HG03025 (cell line): ENCODE data around the gene HOXC6.

Experiments
- ATAC-seq: cut with Tn5 transposase; IDR thresholded peaks from one replicate; pipeline ENCODE4 v1.9.1; 2021; ENCODE audit warnings: mild to moderate bottlenecking, moderate library complexity; ENCODE audit not compliant: unreplicated experiment, low FRiP score

HOXC6 gene

GRCh38 chr12:54012631-54013409 is 15.4 kb upstream of the HOXC6 start:
- ATAC-seq: no peak

GRCh38 chr12:54014377-54015017 is 13.7 kb upstream of the HOXC6 start:
- ATAC-seq: no peak

DNA sequence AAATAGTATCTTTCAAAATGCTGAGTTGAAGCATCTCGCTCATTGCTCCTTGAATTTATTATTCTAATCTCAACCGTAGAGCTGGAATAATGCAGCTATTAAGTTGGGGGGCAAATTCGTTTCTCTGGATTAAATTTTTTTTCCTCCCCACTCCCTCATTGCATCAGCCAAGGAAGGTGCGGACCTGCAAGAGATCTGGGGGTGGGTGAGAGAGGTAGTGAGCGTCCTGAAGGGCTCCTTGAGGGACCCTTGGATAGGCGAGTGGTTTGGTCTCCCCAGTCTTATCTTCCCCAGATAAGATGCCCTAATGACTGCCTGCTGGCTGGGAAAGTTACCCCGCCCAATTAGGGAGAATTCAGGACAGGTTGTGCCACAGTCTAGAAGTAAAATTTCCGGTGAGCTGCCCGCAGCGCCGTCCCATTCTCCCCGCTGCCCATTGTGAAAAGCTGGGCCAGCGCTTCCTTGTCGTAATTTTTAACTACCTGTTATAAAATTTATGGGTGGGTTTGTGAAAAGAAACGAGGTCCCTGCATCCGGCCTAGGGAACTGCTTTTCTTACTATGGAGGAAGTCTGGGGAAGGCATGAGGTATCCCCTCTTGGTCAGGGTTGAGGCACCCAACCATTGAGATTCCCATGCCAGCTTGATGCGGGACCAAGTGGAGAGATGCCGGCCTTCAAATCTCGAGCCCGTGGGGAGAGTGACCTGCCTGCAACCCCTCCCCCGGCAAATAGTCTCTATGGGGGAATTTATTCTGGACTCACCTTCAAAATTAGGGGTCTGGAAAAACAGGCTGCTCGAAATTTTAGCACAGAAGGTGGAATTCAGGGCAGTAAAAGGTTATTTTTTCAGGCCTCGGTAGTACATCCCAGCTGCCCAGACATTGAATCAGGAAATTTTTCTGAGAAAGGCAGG is 13.0 kb upstream of the HOXC6 start:
- ATAC-seq: no peak

DNA sequence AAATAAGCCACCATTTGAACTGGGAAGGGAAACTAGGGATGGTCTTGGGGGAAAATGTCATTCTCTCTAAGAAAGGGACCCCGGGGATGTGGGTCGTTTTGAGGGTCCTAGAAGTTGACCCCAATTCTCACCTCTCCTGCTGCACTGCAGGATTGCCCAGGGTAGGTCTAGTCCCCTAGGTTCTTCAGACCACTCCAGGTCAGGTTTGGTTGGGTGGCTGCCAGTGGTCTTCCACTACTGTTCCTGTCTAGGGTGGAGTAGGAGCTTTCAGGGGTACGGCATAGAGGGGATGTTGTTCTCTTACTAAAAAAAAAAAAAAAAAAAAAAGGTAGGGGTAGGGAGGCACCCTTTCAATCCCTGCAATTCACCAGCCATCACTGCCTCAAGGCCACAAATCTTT is 12.2 kb upstream of the HOXC6 start:
- no peak for ATAC-seq

DNA sequence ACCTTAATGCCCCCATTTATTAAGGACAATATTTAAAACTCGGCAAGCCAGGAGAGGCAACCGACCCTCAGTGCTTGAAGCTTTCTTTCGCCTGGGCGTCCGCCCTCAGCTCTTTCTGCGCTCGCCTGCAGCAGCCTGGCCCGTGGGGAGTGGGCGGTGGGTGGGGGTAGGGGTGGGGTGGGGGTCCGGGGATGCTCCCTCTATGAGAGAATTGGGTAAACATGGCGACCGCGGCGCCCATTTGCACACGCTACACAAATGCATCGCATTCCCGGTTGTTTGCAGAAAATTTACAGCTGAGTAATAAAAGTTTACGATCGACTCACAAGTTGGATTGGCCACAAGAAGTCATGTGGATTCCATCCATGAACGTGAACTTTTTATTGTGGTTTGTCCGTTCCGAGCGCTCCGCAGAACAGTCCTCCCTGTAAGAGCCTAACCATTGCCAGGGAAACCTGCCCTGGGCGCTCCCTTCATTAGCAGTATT is 11.7 kb upstream of the HOXC6 start:
- ATAC-seq: no peak

DNA sequence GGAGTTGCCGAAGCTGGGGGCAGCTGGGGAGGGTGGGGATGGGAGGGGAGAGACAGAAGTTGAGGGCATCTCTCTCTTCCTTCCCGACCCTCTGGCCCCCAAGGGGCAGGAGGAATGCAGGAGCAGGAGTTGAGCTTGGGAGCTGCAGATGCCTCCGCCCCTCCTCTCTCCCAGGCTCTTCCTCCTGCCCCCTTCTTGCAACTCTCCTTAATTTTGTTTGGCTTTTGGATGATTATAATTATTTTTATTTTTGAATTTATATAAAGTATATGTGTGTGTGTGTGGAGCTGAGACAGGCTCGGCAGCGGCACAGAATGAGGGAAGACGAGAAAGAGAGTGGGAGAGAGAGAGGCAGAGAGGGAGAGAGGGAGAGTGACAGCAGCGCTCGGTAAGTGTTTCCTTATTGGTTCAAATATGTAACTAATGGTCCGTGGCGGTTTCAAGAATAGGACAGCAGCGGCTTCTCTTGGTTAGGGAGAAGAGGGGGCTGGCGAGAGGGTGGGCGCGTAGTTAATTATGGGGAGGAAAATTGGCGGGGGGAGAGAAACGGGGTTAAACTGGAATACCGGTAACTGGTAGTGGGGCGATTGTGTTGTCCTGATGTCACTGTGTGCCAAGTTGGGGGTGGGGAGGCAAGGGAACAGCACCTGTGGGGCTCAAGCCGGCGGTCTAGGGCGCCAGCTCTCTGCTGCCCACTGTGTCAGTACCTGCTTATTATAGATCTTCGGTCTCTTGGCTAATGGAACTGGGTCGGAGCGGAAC is 11.0 kb upstream of the HOXC6 start:
- ATAC-seq: no peak

DNA sequence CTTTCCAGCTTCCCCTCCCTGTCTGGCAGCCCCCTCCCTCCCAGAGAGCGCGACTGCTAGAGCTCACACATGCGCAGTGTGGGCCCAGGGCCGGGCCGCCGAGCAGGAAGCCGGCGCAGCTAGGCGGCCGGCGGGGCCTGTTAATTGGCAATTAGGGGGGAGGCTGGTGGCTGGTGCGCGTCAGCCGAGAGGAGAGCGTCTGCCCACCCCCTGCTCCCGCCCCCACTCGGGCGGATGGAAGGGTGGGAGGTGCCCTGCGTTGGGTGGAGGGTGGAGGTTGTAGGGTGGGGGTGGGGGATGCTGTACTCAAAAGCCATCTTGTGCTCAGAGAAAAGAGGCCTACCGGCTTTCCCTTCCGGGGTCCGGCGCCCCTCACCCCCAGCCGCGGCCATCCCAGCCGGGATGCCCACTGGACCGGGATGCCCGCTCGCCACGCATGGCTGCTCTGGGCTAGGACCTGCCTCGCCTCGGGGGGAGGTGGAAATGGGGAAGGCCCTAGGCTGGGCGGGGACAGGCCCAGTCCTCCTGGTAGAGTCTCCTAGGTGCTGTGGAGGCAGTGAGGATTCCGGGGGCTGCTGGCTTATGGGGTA is 10.3 kb upstream of the HOXC6 start:
- ATAC-seq: no peak

GRCh38 chr12:54018468-54018984 is 9.7 kb upstream of the HOXC6 start:
- ATAC-seq: no peak

DNA sequence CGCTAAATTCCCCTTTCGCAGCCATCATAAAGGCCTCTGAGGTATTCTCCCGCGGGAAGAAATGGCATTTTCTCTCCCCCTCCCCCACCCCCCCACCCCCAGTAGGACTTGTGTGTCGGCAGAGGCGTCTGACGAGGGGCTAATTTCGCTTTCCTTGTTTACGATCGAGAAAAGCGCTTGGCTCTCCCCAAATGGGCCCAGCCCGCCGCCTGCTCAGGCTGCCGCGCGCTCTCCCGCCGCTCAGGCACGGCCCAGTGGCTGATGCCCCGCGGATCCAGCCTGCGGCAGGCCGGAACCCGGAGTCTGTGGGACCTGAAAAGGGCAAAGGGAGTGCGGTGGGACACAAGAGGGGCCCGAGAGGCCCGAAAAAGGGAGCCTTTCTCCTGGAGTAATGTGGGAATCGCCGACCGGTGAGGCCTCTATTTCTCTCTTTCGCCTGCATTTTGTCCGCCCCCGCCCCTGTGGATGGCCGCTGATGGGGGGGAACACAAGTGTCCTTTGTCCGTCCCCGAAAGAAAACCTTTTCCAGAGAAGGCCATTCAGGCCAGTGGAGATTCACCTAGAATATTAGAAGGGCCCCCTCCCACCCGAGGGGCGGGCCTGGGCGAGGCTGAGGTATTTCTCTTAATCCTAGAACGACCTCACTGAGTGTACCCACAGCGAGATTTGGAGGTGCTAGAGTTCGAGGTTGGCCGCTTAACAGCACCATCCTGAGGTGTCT is 9.0 kb upstream of the HOXC6 start:
- no peak for ATAC-seq

DNA sequence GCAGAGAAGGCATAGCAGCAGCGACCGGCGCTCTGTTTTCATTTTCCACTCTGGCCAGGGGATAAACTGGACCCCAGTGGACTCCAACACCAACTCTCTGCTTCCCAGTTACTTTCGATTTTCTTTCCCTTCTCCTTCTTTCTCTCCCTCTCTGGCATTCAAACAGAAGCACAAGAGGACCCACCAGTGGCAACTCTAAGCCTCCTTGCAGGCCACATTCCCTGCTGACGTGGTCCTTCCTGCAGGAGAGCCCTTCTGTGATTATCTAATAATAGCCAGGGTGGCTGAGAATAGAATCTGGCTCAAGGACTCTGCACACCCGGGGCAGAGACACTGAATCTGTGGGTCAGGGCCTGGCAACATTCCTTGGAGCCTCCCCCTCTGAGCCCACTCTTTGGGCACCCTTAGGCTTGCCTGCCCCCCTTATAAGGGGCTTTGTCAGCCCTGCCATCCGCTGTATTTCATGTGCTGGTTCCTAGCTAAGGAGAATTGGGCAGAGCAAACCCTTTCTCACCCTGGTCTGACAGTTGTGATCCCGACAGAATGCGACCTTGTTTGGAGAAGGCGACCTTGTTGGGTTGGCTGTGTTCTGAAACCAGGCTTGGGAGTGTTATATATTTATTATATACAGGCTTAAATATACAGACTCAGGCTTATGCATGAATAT is 8.2 kb upstream of the HOXC6 start:
- no peak for ATAC-seq

GRCh38 chr12:54020591-54021405 is 7.4 kb upstream of the HOXC6 start:
- ATAC-seq: no peak

DNA sequence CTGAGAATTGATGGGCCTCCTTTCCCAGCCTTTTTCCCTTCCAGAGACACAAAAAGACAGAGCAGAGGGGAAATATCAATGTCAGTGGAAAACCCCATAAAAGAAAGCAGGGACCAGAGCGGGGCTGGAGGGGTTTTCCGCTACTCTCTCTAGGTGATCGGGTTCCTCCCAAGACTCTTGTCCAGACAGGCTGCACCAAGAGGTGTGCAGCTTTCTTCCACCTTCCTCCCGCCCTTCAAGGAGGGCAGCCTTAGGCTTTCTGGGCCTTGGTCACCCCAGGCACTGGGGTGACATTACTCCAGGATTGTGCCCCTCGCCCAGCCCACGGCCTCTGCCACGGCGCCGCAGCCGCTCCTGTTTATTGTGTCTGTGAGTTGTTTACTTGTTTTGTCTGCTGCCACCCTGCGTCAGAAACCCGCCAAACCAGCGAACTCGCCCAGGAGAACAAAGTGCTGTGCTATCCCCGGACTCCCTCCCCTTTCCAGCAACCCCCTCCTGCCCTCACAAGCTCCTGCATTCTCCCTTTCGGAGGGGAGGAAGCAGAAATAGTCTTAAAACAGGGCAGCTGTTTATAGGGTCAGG is 6.7 kb upstream of the HOXC6 start:
- no peak for ATAC-seq

GRCh38 chr12:54022960-54023884 is 5.0 kb upstream of the HOXC6 start:
- no peak for ATAC-seq

GRCh38 chr12:54024127-54024526 is 4.1 kb upstream of the HOXC6 start:
- ATAC-seq: no peak

GRCh38 chr12:54024581-54025305 is 3.5 kb upstream of the HOXC6 start:
- no peak for ATAC-seq
